Transverse colon (tissue), 4 donors: ENCODE measurements around the gene SPAG7.

Experiments
- POLR2A ChIP-seq: fragments of 450-650 bp; IDR thresholded peaks from one replicate; pipeline ENCODE4 v1.6.1; 2016; ENCODE audit warnings: antibody characterized with exemption, mild to moderate bottlenecking, moderate library complexity
- POLR2AphosphoS5 ChIP-seq, 3 donors: sonication (generic); formaldehyde crosslinking; IDR thresholded peaks; one replicate each; pipeline ENCODE4 v1.6.1; 2016; ENCODE audit warnings: antibody characterized with exemption in 3 of 3
- TF ChIP-seq, protein P1 (sequence below), 5 experiments: fragments of 200-600 bp in 3 of 5; fragments of 450-650 bp in 2 of 5; sonication (generic) in 3 of 5; IDR thresholded peaks; 1 replicate in 2 of 5; 2 replicates in 3 of 5; pipeline ENCODE4 v1.5.1; 2016 to 2017; ENCODE audit warnings: antibody characterized with exemption in 5 of 5, inconsistent platforms in 3 of 5, mild to moderate bottlenecking in 2 of 5, moderate library complexity in 1 of 5

DNA sequence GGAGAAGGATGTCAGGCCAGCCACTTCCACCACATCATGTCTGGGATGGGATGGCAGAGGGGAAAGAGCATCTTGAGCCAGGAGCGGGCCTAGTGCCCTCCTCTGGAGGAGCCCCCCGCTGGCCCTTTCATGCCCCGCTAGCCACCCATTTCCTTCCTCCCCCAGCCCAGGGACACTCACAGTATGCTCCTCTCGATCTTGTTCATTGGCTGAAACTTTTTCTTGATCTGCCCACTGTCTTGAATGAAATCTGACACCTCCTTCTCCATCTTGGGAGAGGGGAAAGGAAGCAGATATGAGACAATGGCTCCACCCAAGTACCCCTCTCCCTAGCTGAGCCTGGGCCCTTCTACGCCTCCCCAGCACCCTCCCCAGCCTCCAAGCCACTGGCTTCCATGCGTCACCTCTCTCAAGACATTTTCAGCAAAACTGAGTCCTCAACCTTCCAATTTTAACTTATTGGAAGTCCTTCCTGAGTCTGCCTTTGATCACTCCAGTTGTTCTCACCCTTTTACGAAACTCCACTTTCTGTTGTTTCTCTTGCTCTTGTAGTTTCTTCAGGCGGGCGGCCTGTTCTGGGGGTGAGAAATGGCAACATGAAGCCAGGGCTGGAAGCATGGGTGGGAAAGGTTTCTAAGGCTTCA is 7.2 kb downstream of the SPAG7 start:
- TF ChIP-seq POLR2AphosphoS5 (IDR thresholded peaks at IDR 0.05) (no peak), POLR2A (no peak)
- TF ChIP-seq, protein P1, sequence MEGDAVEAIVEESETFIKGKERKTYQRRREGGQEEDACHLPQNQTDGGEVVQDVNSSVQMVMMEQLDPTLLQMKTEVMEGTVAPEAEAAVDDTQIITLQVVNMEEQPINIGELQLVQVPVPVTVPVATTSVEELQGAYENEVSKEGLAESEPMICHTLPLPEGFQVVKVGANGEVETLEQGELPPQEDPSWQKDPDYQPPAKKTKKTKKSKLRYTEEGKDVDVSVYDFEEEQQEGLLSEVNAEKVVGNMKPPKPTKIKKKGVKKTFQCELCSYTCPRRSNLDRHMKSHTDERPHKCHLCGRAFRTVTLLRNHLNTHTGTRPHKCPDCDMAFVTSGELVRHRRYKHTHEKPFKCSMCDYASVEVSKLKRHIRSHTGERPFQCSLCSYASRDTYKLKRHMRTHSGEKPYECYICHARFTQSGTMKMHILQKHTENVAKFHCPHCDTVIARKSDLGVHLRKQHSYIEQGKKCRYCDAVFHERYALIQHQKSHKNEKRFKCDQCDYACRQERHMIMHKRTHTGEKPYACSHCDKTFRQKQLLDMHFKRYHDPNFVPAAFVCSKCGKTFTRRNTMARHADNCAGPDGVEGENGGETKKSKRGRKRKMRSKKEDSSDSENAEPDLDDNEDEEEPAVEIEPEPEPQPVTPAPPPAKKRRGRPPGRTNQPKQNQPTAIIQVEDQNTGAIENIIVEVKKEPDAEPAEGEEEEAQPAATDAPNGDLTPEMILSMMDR (IDR thresholded peaks at IDR 0.05): no peak
